IPS-15b (cell line): ENCODE data around the gene OAS1.
"Not testable (repeated sequence)": the region's sequence is repeated elsewhere in the genome, so short reads cannot be mapped to it uniquely, and the experiment has no call there.

ENCODE experiments used
- H3K27me3 ChIP-seq: one replicate; pipeline ENCODE4 v1.6.1; 2013; ENCODE audit warnings: low read length; ENCODE audit not compliant: control insufficient read depth, insufficient read depth
- H3K36me3 ChIP-seq: one replicate; pipeline ENCODE4 v1.6.1; 2013; ENCODE audit warnings: low read length; ENCODE audit not compliant: control insufficient read depth, insufficient read depth
- H3K4me1 ChIP-seq: one replicate; pipeline ENCODE4 v1.6.1; 2013; ENCODE audit warnings: mild to moderate bottlenecking, low read length; ENCODE audit not compliant: control insufficient read depth, insufficient read depth
- H3K4me3 ChIP-seq: one replicate; pipeline ENCODE4 v1.5.1; 2013; ENCODE audit warnings: low read depth, low read length
- H3K9ac ChIP-seq: one replicate; pipeline ENCODE4 v1.6.1; 2013; ENCODE audit warnings: low read depth, mild to moderate bottlenecking, low read length
- H3K9me3 ChIP-seq: one replicate; pipeline ENCODE4 v1.6.1; 2013; ENCODE audit warnings: mild to moderate bottlenecking, low read length; ENCODE audit not compliant: control insufficient read depth, insufficient read depth

OAS1 gene

GRCh38 chr12:112957125-112957524 is 50.4 kb downstream of the OAS1 start:
- H3K4me1 ChIP-seq, H3K27me3 ChIP-seq, H3K9me3 ChIP-seq, H3K9ac ChIP-seq, H3K36me3 ChIP-seq, H3K4me3 ChIP-seq: not testable (repeated sequence)

- Histone ChIP-seq H3K4me1 (no peaks in the 10 kb centered on the region), H3K27me3 (no peaks in the 10 kb centered on the region), H3K4me3 (no peak overlapping the region), H3K36me3 (no peaks in the 10 kb centered on the region), H3K9ac (no peak overlapping the region), H3K9me3 (peaks cover 5% of the 10 kb centered on the region)
Measured at GRCh38 chr12:112961074-112961473, 54.3 kb downstream of the OAS1 start.

GRCh38 chr12:112961536-112961935 is 54.8 kb downstream of the OAS1 start:
- H3K9me3 ChIP-seq = peaks cover 5% of the 10 kb centered on the region
- no peak overlapping the region for H3K4me3 ChIP-seq
- no peaks in the 10 kb centered on the region for H3K27me3 ChIP-seq
- H3K4me1 ChIP-seq = no peaks in the 10 kb centered on the region
- H3K36me3 ChIP-seq = no peaks in the 10 kb centered on the region
- H3K9ac ChIP-seq = no peak overlapping the region

- no peak overlapping the region for H3K9ac ChIP-seq
- H3K4me3 ChIP-seq = no peak overlapping the region
- no peaks in the 10 kb centered on the region for H3K36me3 ChIP-seq
- no peaks in the 10 kb centered on the region for H3K4me1 ChIP-seq
- H3K27me3 ChIP-seq = no peaks in the 10 kb centered on the region
- H3K9me3 ChIP-seq = peaks cover 5% of the 10 kb centered on the region
Measured at GRCh38 chr12:112962561-112962960, 55.8 kb downstream of the OAS1 start.

GRCh38 chr12:112963227-112963861 is 56.6 kb downstream of the OAS1 start:
- H3K36me3 ChIP-seq = no peaks in the 10 kb centered on the region
- H3K27me3 ChIP-seq = no peaks in the 10 kb centered on the region
- H3K4me1 ChIP-seq = no peaks in the 10 kb centered on the region
- peaks cover 5% of the 10 kb centered on the region for H3K9me3 ChIP-seq
- H3K9ac ChIP-seq = no peak overlapping the region
- no peak overlapping the region for H3K4me3 ChIP-seq

- Histone ChIP-seq H3K4me1 (no peaks in the 10 kb centered on the region), H3K36me3 (no peaks in the 10 kb centered on the region), H3K9ac (no peak overlapping the region), H3K4me3 (no peak overlapping the region), H3K27me3 (no peaks in the 10 kb centered on the region), H3K9me3 (peaks cover 5% of the 10 kb centered on the region)
Measured at GRCh38 chr12:112964067-112964670, 57.4 kb downstream of the OAS1 start.

- Histone ChIP-seq H3K4me3 (no peak overlapping the region), H3K36me3 (no peaks in the 10 kb centered on the region), H3K9ac (no peak overlapping the region), H3K9me3 (peaks cover 5% of the 10 kb centered on the region), H3K27me3 (no peaks in the 10 kb centered on the region), H3K4me1 (no peaks in the 10 kb centered on the region)
Measured at GRCh38 chr12:112964915-112965314, 58.2 kb downstream of the OAS1 start.

- Histone ChIP-seq H3K4me1 (no peaks in the 10 kb centered on the region), H3K9ac (no peak overlapping the region), H3K9me3 (no peaks in the 10 kb centered on the region), H3K36me3 (no peaks in the 10 kb centered on the region), H3K27me3 (no peaks in the 10 kb centered on the region), H3K4me3 (no peak overlapping the region)
Measured at GRCh38 chr12:112965643-112966042, 58.9 kb downstream of the OAS1 start.

GRCh38 chr12:112967306-112967705 is 60.5 kb downstream of the OAS1 start:
- Histone ChIP-seq H3K9ac (no peak overlapping the region), H3K4me3 (no peak overlapping the region), H3K27me3 (no peaks in the 10 kb centered on the region), H3K4me1 (no peaks in the 10 kb centered on the region), H3K36me3 (no peaks in the 10 kb centered on the region), H3K9me3 (no peaks in the 10 kb centered on the region)

- H3K36me3 ChIP-seq = no peaks in the 10 kb centered on the region
- no peak overlapping the region for H3K4me3 ChIP-seq
- H3K9me3 ChIP-seq = no peaks in the 10 kb centered on the region
- no peak overlapping the region for H3K9ac ChIP-seq
- no peaks in the 10 kb centered on the region for H3K27me3 ChIP-seq
- no peaks in the 10 kb centered on the region for H3K4me1 ChIP-seq
Measured at GRCh38 chr12:112967858-112968257, 61.1 kb downstream of the OAS1 start.
